GM12874 (cell line): Measurements from ENCODE around the gene DSCAML1.

Experiments
- TF ChIP-seq, protein P1 (sequence below): IDR thresholded peaks from 2 replicates; pipeline ENCODE4 v1.5.1; 2011; ENCODE audit warnings: low read depth, mild to moderate bottlenecking, control low read depth, low read length, moderate library complexity; ENCODE audit not compliant: insufficient read depth

The DSCAML1 gene

DNA sequence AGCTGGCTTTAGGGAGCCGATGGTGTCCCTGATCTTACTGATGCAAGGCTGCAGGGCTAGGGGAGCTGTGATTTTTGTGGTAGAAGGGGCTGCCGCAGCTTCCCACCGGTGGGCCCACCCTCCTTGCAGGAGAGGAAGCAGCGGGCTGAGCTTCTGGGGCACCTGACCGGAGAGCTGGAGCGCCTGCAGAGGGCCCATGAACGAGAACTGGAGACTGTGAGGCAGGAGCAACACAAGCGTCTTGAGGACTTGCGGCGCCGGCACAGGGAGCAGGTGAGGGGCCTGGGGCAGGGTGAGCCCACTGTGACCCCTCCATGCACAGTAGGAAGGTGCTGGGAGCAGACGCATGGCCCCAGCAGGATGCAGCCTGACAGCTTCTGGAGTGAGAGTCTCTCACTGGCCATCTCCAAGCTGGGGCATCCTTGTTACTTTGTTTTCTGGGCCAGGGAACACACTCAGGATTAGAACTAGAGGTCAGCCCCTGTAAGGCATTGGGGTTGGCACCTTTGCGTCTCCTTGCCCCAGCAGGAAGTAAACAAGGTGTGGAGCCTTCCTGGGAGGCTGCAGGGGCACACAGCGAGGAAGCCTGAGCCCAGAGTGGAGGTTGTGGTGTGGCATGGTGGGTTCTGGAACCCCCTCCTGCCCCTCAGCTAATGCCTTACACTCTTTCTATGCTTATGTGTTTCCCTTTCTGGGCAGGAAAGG lies 402.6 kb downstream of the DSCAML1 start:
- TF ChIP-seq, protein P1, sequence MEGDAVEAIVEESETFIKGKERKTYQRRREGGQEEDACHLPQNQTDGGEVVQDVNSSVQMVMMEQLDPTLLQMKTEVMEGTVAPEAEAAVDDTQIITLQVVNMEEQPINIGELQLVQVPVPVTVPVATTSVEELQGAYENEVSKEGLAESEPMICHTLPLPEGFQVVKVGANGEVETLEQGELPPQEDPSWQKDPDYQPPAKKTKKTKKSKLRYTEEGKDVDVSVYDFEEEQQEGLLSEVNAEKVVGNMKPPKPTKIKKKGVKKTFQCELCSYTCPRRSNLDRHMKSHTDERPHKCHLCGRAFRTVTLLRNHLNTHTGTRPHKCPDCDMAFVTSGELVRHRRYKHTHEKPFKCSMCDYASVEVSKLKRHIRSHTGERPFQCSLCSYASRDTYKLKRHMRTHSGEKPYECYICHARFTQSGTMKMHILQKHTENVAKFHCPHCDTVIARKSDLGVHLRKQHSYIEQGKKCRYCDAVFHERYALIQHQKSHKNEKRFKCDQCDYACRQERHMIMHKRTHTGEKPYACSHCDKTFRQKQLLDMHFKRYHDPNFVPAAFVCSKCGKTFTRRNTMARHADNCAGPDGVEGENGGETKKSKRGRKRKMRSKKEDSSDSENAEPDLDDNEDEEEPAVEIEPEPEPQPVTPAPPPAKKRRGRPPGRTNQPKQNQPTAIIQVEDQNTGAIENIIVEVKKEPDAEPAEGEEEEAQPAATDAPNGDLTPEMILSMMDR = no peak

DNA sequence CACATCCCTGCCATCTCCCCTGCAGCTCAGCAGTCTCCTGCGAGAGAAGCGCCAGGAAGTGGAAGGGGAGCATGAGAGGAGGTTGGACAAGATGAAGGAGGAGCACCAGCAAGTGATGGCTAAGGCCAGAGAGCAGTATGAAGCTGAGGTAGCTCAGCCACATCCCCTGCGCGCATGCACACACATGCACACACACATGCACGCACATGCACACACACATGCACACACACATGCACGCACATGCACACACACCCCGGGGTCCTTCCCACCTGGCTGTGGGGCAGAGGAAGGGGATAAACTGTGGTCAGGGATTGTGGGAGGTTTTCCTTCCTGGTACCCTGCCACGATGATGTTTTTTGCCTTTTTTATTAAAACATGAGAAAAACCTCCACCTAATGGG lies 404.0 kb downstream of the DSCAML1 start:
- TF ChIP-seq, protein P1 = no peak

DNA sequence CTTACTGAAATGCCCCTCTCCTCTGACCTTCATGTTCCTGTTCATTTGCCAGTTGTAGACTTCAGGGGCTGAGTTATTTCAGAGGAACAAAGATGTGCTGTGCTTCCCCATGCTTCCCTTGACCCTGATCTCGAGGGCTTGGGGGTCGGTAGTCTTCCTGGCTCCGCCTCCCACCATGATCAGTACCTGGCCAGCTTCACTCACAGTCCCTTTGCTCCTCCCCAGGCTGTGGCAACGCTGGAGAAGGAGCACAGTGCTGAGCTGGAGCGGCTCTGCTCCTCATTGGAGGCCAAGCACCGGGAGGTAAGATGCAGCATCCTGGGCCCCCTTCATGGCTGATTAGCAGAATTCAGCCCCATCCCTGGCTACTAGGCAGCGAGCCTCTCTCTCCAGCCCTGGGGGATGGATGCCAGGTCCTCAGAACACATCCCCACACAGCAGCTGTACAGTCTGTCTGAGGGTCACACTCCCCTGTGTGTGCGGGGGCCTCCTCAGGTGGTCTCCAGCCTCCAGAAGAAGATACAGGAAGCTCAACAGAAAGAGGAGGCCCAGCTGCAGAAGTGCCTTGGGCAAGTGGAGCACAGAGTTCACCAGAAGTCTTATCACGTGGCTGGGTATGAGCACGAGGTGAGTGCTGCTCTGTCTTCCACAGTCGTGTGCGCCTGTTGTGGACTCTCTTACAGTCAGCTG lies 404.9 kb downstream of the DSCAML1 start:
- TF ChIP-seq, protein P1 = no peak

DNA sequence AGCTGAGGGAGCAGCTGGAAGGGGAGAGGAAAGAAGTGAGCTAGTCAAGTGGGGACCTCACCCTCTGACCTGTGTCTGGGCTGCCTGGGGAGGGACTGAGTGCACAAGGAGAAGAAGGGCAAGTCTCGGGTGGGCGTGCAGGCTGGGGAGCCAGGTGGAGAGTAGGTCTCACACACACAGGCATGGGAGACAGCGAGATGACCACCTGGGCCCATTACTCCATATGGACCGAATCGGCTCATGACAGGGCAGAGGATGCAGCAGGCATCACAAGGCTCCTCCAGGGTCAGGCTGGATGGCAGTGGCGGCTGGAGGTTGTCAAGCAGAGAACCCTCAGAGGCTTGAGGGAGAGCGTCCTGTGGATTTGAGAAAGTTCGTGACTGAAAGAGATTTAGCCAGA lies 405.8 kb downstream of the DSCAML1 start:
- TF ChIP-seq, protein P1 = no peak

DNA sequence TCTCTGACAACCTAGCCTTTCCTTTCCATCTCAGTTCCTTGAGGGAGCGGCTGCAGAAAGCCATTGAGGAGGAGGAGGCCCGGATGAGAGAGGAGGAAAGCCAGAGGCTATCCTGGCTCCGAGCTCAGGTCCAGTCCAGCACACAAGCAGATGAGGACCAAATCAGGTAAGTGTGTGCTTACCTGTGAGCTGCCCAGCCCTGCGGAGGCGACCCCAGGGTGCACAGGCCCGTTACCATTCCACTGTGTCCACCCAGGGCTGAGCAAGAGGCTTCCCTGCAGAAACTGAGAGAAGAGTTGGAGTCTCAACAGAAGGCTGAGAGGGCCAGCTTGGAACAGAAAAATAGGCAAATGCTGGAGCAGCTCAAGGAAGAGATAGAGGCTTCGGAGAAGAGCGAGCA lies 406.3 kb downstream of the DSCAML1 start:
- TF ChIP-seq, protein P1 = no peak

DNA sequence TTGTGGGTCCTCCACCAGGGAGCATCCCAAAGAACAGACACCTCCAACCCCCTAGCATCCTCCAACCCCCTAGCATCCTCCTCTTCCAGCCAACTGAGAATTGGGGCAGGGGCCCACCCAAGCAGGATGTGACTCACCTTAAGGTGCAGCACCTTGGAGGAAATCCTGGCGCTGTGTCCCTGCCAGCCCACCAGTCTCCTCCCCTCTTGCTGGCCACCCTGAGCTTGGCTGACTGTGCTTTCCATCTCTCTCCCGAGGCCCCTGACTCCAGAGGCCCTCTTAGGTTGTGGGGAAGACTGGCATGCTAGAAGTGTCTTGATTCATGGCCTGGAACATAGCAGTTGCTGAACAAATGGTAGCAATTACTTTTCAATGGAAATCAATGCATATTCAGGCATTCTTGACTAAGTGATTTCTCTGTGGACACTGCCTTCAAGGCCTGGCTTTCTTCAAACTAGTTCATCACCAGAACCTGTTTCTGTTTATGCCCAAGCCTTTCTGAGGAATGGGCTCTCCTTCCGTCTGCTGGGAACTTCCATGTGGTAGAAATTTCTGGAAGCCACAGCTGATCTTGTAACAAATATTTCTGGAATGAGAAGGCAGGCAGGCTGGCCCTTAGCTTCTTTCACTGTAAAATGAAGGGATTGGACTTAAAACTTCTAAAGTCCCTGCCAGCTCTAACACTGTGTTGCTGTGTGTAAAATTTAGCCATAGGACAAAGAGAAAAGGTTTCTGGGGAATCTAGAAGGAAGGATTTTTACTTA lies 408.8 kb downstream of the DSCAML1 start:
- TF ChIP-seq, protein P1 = no peak

DNA sequence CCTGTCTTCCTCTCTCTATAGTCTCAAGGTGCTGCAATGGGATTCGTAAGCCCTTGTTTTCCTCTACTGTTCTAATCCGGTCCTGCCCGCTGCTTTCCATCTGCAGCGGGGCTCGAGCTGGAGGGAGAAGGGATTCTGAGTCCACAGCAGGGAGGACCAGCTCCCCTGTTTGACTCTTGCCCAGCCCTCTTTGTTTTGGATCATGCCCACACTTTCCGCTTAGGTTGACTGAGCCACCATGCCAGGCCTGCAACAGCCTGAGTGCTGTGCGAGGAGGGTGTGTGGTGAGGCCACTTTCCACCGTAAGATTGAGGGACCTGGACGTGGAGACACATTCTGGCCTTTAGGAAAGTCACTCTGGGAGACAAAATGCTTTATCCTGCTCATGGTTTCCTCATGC lies 411.1 kb downstream of the DSCAML1 start:
- TF ChIP-seq, protein P1 = no peak
